Measurements from ENCODE around the gene TGM3. TPM values are rescaled to one million over a fixed set of nuclear protein-coding genes. Genes with fewer than 3 reads are reported as not detected.

The TGM3 gene
- total and polyA plus RNA-seq, 2 experiments from 2014 or later, result 0.08 TPM; not detected in 1

DNA sequence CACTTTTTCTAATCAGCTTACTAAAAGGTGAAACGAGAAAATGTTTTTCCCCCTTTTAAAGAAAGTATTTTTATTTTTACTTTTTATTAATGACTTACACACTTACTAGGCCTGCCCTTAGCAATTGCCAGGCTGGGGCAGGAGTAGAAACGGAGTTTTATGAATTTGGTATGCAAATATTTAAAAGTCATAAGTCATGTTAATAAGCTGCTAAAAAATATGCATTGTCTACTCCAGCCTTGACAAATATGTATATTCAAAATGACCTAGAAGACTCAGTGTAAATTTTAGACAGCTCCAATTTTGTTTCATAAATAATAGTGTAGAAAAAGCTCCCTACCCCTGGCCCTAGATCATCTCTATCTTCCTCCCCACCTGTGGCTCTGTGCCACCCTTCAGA lies 67.4 kb downstream of the TGM3 start (continued):
- TF ChIP-seq, protein P1, sequence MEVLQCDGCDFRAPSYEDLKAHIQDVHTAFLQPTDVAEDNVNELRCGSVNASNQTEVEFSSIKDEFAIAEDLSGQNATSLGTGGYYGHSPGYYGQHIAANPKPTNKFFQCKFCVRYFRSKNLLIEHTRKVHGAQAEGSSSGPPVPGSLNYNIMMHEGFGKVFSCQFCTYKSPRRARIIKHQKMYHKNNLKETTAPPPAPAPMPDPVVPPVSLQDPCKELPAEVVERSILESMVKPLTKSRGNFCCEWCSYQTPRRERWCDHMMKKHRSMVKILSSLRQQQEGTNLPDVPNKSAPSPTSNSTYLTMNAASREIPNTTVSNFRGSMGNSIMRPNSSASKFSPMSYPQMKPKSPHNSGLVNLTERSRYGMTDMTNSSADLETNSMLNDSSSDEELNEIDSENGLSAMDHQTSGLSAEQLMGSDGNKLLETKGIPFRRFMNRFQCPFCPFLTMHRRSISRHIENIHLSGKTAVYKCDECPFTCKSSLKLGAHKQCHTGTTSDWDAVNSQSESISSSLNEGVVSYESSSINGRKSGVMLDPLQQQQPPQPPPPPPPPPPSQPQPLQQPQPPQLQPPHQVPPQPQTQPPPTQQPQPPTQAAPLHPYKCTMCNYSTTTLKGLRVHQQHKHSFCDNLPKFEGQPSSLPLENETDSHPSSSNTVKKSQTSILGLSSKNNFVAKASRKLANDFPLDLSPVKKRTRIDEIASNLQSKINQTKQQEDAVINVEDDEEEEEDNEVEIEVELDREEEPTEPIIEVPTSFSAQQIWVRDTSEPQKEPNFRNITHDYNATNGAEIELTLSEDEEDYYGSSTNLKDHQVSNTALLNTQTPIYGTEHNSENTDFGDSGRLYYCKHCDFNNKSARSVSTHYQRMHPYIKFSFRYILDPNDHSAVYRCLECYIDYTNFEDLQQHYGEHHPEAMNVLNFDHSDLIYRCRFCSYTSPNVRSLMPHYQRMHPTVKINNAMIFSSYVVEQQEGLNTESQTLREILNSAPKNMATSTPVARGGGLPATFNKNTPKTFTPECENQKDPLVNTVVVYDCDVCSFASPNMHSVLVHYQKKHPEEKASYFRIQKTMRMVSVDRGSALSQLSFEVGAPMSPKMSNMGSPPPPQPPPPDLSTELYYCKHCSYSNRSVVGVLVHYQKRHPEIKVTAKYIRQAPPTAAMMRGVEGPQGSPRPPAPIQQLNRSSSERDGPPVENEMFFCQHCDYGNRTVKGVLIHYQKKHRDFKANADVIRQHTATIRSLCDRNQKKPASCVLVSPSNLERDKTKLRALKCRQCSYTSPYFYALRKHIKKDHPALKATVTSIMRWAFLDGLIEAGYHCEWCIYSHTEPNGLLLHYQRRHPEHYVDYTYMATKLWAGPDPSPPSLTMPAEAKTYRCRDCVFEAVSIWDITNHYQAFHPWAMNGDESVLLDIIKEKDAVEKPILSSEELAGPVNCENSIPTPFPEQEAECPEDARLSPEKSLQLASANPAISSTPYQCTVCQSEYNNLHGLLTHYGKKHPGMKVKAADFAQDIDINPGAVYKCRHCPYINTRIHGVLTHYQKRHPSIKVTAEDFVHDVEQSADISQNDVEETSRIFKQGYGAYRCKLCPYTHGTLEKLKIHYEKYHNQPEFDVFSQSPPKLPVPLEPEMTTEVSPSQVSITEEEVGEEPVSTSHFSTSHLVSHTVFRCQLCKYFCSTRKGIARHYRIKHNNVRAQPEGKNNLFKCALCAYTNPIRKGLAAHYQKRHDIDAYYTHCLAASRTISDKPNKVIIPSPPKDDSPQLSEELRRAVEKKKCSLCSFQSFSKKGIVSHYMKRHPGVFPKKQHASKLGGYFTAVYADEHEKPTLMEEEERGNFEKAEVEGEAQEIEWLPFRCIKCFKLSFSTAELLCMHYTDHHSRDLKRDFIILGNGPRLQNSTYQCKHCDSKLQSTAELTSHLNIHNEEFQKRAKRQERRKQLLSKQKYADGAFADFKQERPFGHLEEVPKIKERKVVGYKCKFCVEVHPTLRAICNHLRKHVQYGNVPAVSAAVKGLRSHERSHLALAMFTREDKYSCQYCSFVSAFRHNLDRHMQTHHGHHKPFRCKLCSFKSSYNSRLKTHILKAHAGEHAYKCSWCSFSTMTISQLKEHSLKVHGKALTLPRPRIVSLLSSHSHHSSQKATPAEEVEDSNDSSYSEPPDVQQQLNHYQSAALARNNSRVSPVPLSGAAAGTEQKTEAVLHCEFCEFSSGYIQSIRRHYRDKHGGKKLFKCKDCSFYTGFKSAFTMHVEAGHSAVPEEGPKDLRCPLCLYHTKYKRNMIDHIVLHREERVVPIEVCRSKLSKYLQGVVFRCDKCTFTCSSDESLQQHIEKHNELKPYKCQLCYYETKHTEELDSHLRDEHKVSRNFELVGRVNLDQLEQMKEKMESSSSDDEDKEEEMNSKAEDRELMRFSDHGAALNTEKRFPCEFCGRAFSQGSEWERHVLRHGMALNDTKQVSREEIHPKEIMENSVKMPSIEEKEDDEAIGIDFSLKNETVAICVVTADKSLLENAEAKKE (CRISPR knock-in tag; IDR thresholded peaks at IDR 0.05), result no peak
- TF ChIP-seq CREB1 (CRISPR knock-in tag; IDR thresholded peaks at IDR 0.05; ENCODE audit: low read depth), result no peak

DNA sequence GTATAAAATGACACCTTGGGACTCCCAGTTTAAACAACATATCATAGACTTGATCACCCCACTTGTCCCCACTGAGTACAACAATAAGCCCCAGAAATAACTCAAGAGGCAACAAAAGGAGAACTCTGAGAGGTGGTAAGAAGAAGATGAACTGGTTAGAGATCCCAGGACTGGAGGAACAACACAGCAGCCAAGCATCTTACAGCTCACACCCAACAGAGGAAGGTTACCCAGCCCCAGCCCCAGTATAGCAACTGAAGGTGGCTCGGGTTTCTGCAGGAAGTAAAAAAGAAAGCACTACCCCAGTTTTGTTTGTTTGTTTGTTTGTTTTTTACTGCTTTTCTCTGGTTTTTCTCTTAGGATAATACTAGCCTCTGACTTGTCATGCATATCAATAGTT lies 67.8 kb downstream of the TGM3 start:
- Histone ChIP-seq H4K20me1 (replicated peaks; ENCODE audit: insufficient read depth) (no peaks in the 10 kb centered on the region), H3K79me2 (replicated peaks; ENCODE audit: insufficient read depth) (no peaks in the 10 kb centered on the region), H3F3A (replicated peaks; ENCODE audit: low read depth) (no peaks in the 10 kb centered on the region), H3K36me3 (ENCODE audit: insufficient read depth) (no peaks in the 10 kb centered on the region), H2AFZ (0 out of 2 replicates have a peak overlapping the region, but pooled peaks have one; percentile 40), H3K27ac (ENCODE audit: low read depth) (no peak overlapping the region), H3K4me2 (no peak overlapping the region), H3K27me3 (ENCODE audit: insufficient read depth) (no peaks in the 10 kb centered on the region), H3K9me2 (ENCODE audit: insufficient read depth) (0 out of 2 replicates have a peak, but pooled peaks cover 3% of the 10 kb centered on the region), H3K4me3 (no peak overlapping the region), H3K4me1 (ENCODE audit: insufficient read depth) (no peaks in the 10 kb centered on the region)
- no peaks in the 10 kb centered on the region; the same call in 2 of the 3 replicates for H3K36me3 Mint-ChIP-seq (ENCODE audit: low read depth)
- DNase-seq (ENCODE audit: low spot score) (no peak), ATAC-seq (peak; percentile 43; the same call in 1 of the 3 replicates)
- H3K27me3 Mint-ChIP-seq (ENCODE audit: insufficient read depth, low read depth, poor library complexity), result peaks cover 2% of the 10 kb centered on the region
- peaks cover 6% of the 10 kb centered on the region; the same call in 2 of the 3 replicates for H3K4me1 Mint-ChIP-seq
- H3K4me3 Mint-ChIP-seq, result no peak overlapping the region
- peaks cover 23% of the 10 kb centered on the region for H3K9me3 Mint-ChIP-seq
- no peak overlapping the region for H3K27ac Mint-ChIP-seq
- TF ChIP-seq, protein P2, sequence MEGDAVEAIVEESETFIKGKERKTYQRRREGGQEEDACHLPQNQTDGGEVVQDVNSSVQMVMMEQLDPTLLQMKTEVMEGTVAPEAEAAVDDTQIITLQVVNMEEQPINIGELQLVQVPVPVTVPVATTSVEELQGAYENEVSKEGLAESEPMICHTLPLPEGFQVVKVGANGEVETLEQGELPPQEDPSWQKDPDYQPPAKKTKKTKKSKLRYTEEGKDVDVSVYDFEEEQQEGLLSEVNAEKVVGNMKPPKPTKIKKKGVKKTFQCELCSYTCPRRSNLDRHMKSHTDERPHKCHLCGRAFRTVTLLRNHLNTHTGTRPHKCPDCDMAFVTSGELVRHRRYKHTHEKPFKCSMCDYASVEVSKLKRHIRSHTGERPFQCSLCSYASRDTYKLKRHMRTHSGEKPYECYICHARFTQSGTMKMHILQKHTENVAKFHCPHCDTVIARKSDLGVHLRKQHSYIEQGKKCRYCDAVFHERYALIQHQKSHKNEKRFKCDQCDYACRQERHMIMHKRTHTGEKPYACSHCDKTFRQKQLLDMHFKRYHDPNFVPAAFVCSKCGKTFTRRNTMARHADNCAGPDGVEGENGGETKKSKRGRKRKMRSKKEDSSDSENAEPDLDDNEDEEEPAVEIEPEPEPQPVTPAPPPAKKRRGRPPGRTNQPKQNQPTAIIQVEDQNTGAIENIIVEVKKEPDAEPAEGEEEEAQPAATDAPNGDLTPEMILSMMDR (conservative IDR thresholded peaks at IDR 0.05; ENCODE audit: low read depth in 2 of 2), result no peak
- TF ChIP-seq ZNF114 (CRISPR knock-in tag; IDR thresholded peaks at IDR 0.05) (no peak), EZH2phosphoT487 (IDR thresholded peaks at IDR 0.05; ENCODE audit: unreplicated experiment) (no peak), ZNF331 (CRISPR knock-in tag; IDR thresholded peaks at IDR 0.05; ENCODE audit: low read depth) (no peak), EZH2 (IDR thresholded peaks at IDR 0.05; ENCODE audit: low read depth, unreplicated experiment) (no peak), JUNB (IDR thresholded peaks at IDR 0.05; ENCODE audit: unreplicated experiment) (no peak), STAT1 (IDR thresholded peaks at IDR 0.05; ENCODE audit: unreplicated experiment) (no peak), CREB1 (CRISPR knock-in tag; IDR thresholded peaks at IDR 0.05; ENCODE audit: low read depth) (no peak)
